Measurements from ENCODE around the gene CEMIP. TPM values are rescaled to one million over a fixed set of nuclear protein-coding genes. Genes with fewer than 3 reads are reported as not detected.
A peak's percentile ranks its signal among the peaks of the same experiment; 100 is the strongest.

The CEMIP gene
- total RNA-seq, 2 experiments from 2014 or later = not detected

DNA sequence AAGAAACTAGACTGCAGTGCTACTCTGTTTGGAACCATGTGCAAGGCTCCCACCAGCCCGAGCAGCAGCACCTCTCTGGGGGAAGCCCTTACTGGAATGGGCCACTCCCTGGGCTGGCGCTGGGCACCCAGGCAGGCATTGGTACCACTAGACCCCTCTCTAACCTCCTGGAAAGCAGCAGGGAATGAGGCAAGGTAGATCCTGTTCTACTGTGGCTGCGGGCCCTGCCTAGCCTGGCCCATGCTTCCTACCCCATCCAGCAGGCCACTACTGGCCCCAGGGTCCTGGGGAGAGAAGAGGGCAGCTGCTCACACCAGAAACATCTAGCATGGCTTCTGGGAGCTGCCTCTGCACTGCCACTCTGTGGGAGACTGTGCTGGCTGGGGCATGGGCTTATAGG, 165.6 kb downstream of the CEMIP start:
- Histone ChIP-seq H3K27ac (ENCODE audit: low read depth, low read length, poor library complexity, severe bottlenecking) (no peak overlapping the region), H3K36me3 (ENCODE audit: insufficient read depth, low read length) (no peaks in the 10 kb centered on the region), H3K9me2 (ENCODE audit: insufficient read depth, low read length) (no peaks in the 10 kb centered on the region), H3K79me2 (ENCODE audit: insufficient read depth, low read depth, low read length) (no peaks in the 10 kb centered on the region), H3K4me3 (ENCODE audit: low read depth, low read length, poor library complexity, severe bottlenecking) (no peak overlapping the region), H2AFZ (ENCODE audit: low read length) (no peak overlapping the region), H4K20me1 (ENCODE audit: insufficient read depth, low read length) (no peaks in the 10 kb centered on the region), H3K4me1 (ENCODE audit: insufficient read depth, low read length, poor library complexity, severe bottlenecking) (no peaks in the 10 kb centered on the region), H3K9me3 (ENCODE audit: low read length) (no peaks in the 10 kb centered on the region), H3K4me2 (ENCODE audit: low read length) (no peak overlapping the region)
- POLR2A ChIA-PET = no interaction called here
- no peak for DNase-seq (ENCODE audit: low spot score)
- CTCF ChIA-PET (ENCODE audit: unreplicated experiment) = no interaction called here
- TF ChIP-seq, protein P1, sequence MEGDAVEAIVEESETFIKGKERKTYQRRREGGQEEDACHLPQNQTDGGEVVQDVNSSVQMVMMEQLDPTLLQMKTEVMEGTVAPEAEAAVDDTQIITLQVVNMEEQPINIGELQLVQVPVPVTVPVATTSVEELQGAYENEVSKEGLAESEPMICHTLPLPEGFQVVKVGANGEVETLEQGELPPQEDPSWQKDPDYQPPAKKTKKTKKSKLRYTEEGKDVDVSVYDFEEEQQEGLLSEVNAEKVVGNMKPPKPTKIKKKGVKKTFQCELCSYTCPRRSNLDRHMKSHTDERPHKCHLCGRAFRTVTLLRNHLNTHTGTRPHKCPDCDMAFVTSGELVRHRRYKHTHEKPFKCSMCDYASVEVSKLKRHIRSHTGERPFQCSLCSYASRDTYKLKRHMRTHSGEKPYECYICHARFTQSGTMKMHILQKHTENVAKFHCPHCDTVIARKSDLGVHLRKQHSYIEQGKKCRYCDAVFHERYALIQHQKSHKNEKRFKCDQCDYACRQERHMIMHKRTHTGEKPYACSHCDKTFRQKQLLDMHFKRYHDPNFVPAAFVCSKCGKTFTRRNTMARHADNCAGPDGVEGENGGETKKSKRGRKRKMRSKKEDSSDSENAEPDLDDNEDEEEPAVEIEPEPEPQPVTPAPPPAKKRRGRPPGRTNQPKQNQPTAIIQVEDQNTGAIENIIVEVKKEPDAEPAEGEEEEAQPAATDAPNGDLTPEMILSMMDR (conservative IDR thresholded peaks at IDR 0.05; ENCODE audit: low read length) = no peak
- TF ChIP-seq EZH2phosphoT487 (IDR thresholded peaks at IDR 0.05; ENCODE audit: borderline replicate concordance, low read depth, low read length) = no peak
- BruUV-seq (replicated peaks) = no TSS peak
- intact Hi-C loops (cut with micrococcal nuclease; ENCODE audit: unreplicated experiment) = no loop called here

DNA sequence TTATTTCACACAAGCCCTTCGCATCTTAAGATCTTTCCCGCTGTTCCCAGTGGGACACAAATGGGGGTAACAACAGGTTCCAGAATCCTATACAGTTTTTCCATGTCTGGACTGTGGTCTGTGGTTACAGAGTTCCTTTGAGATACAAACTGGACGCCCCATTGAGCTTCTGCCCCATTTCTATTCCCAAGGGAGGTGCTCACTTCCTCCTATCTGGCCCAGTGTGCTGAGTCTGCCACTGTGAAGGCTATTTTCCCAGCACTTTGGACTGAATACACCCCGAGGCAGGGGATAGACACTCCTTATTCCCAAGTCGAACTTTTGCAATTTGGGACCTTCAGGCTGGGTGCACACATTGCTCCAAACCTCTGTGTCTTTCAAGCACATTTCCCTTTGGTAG, 166.4 kb downstream of the CEMIP start:
- Histone ChIP-seq H3K27ac (ENCODE audit: low read depth, low read length, poor library complexity, severe bottlenecking) (no peak overlapping the region), H3K79me2 (ENCODE audit: insufficient read depth, low read depth, low read length) (no peaks in the 10 kb centered on the region), H3K4me2 (ENCODE audit: low read length) (no peak overlapping the region), H4K20me1 (ENCODE audit: insufficient read depth, low read length) (no peaks in the 10 kb centered on the region), H3K36me3 (ENCODE audit: insufficient read depth, low read length) (no peaks in the 10 kb centered on the region), H3K9me3 (ENCODE audit: low read length) (no peaks in the 10 kb centered on the region), H3K4me3 (ENCODE audit: low read depth, low read length, poor library complexity, severe bottlenecking) (no peak overlapping the region), H3K9me2 (ENCODE audit: insufficient read depth, low read length) (no peaks in the 10 kb centered on the region), H2AFZ (ENCODE audit: low read length) (no peak overlapping the region), H3K4me1 (ENCODE audit: insufficient read depth, low read length, poor library complexity, severe bottlenecking) (no peaks in the 10 kb centered on the region)
- TF ChIP-seq, protein P1 (conservative IDR thresholded peaks at IDR 0.05; ENCODE audit: low read length) = no peak
- TF ChIP-seq EZH2phosphoT487 (IDR thresholded peaks at IDR 0.05; ENCODE audit: borderline replicate concordance, low read depth, low read length) = no peak
- BruUV-seq (replicated peaks) = no TSS peak
- intact Hi-C loops (cut with micrococcal nuclease; ENCODE audit: unreplicated experiment) = no loop called here
- POLR2A ChIA-PET = no interaction called here
- DNase-seq (ENCODE audit: low spot score) = peak; percentile 30
- CTCF ChIA-PET (ENCODE audit: unreplicated experiment) = interaction anchor here (0.6 kb wide), 1 partner anchor 96 kb away, joined by 3 read pairs; no protein-coding TSS in a partner anchor

DNA sequence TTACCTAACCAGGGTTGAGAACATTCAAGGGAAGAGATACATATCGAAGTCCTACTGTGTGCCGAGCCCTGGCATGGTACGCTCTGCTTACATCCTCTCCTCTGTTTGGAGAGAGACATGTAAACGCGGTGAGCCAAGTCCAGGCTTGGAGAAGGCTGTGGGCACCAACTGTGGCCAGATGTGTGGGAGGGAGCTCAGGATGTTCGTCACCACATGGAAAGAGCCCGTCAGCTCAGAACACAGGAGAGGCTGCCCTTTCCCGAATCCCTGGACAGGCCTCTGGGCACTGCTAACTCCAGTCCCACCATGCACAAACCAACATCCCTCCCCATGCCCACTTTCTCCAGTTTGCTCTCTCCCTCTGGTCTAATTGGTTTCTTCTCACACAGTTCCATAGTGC, 167.4 kb downstream of the CEMIP start:
- ChIA-PET CTCF (ENCODE audit: unreplicated experiment) (no interaction called here), POLR2A (no interaction called here)
- no peak overlapping the region for H3K27ac ChIP-seq (ENCODE audit: low read depth, low read length, poor library complexity, severe bottlenecking)
- H3K9me3 ChIP-seq (ENCODE audit: low read length) = no peaks in the 10 kb centered on the region
- H3K36me3 ChIP-seq (ENCODE audit: insufficient read depth, low read length) = no peaks in the 10 kb centered on the region
- H4K20me1 ChIP-seq (ENCODE audit: insufficient read depth, low read length) = no peaks in the 10 kb centered on the region
- no peak overlapping the region for H3K4me2 ChIP-seq (ENCODE audit: low read length)
- TF ChIP-seq, protein P1 (conservative IDR thresholded peaks at IDR 0.05; ENCODE audit: low read length) = no peak
- no peak for TF ChIP-seq EZH2phosphoT487 (IDR thresholded peaks at IDR 0.05; ENCODE audit: borderline replicate concordance, low read depth, low read length)
- DNase-seq (ENCODE audit: low spot score) = no peak
- H3K9me2 ChIP-seq (ENCODE audit: insufficient read depth, low read length) = no peaks in the 10 kb centered on the region
- BruUV-seq (replicated peaks) = no TSS peak
- intact Hi-C loops (cut with micrococcal nuclease; ENCODE audit: unreplicated experiment) = no loop called here
- H3K4me3 ChIP-seq (ENCODE audit: low read depth, low read length, poor library complexity, severe bottlenecking) = no peak overlapping the region
- no peaks in the 10 kb centered on the region for H3K79me2 ChIP-seq (ENCODE audit: insufficient read depth, low read depth, low read length)
- no peaks in the 10 kb centered on the region for H3K4me1 ChIP-seq (ENCODE audit: insufficient read depth, low read length, poor library complexity, severe bottlenecking)
- H2AFZ ChIP-seq (ENCODE audit: low read length) = no peak overlapping the region

Data from OCI-LY7 (cell line).